Lung (tissue), 16 donors: Measurements from ENCODE around the gene SCD5. TPM values are rescaled to one million over a fixed set of nuclear protein-coding genes. Genes with fewer than 3 reads are reported as not detected.
A peak's percentile ranks its signal among the peaks of the same experiment; 100 is the strongest.

Experiments used
- ATAC-seq: fragments of 200-7000 bp; cut with Tn5 transposase; one replicate; pipeline ENCODE4 v1.9.1; 2020; ENCODE audit warnings: moderate number of reproducible peaks; ENCODE audit not compliant: insufficient read depth, low FRiP score
- DNase-seq, 3 donors: peaks; one replicate each; pipeline ENCODE4 v3.0.0-alpha.2; 2013 to 2017
- H3K27ac ChIP-seq, 2 donors: one replicate each; pipeline ENCODE4 v1.5.1; 2013; ENCODE audit warnings: mild to moderate bottlenecking in 2 of 2, moderate library complexity in 2 of 2, control low read depth in 1 of 2, inconsistent platforms in 1 of 2, low read depth in 1 of 2, low read length in 1 of 2
- H3K27me3 ChIP-seq, 3 donors: one replicate each; pipeline ENCODE4 v1.5.1; 2013; ENCODE audit warnings: low read length in 2 of 3; ENCODE audit not compliant: control insufficient read depth in 3 of 3, insufficient read depth in 3 of 3
- H3K36me3 ChIP-seq, 4 donors: one replicate each; pipeline ENCODE4 v1.5.1; 2013; ENCODE audit warnings: low read length in 4 of 4, mild to moderate bottlenecking in 1 of 4, moderate library complexity in 1 of 4; ENCODE audit not compliant: control insufficient read depth in 4 of 4, insufficient read depth in 4 of 4
- H3K4me1 ChIP-seq, 5 donors: one replicate each; pipeline ENCODE4 v1.5.1; 2013; ENCODE audit warnings: low read length in 5 of 5, mild to moderate bottlenecking in 2 of 5, moderate library complexity in 1 of 5; ENCODE audit not compliant: control insufficient read depth in 5 of 5, insufficient read depth in 5 of 5
- H3K4me3 ChIP-seq: one replicate; pipeline ENCODE4 v1.5.1; 2013; ENCODE audit warnings: mild to moderate bottlenecking, control low read depth, moderate library complexity
- H3K9ac ChIP-seq, 2 donors: one replicate each; pipeline ENCODE4 v1.5.1; 2013; ENCODE audit warnings: low read length in 2 of 2, control low read depth in 1 of 2; ENCODE audit not compliant: insufficient read depth in 1 of 2
- H3K9me3 ChIP-seq, 4 donors: one replicate each; pipeline ENCODE4 v1.5.1; 2013; ENCODE audit warnings: low read length in 3 of 4, mild to moderate bottlenecking in 1 of 4, moderate library complexity in 1 of 4; ENCODE audit not compliant: control insufficient read depth in 4 of 4, insufficient read depth in 3 of 4
- WGBS, 2 donors: extraction: QIAGEN DNeasy Blood & Tissue Kit; methylation state at CpG; one replicate each; pipeline ENCODE4 v1.1.7; 2013; 5-methylcytosine and 5-hydroxymethylcytosine counted together
- long read RNA-seq, 5 donors: transcript quantifications; one replicate each; lab custom pipeline, GENCODE V29; 2026
- polyA plus RNA-seq, 2 donors: library from polyadenylated mRNA; stranded (reverse); fragments of 200-250 nt; gene quantifications; one replicate each; pipeline ENCODE4 v1.2.1, GENCODE V29; 2013
- total RNA-seq, 2 donors: library from RNA; depleted of rRNA in 1 of 2; stranded (reverse); fragments of >200 nt in 1 of 2; gene quantifications; one replicate each; pipeline ENCODE4 v1.2.1, GENCODE V29; 2014 to 2021
- TF ChIP-seq, protein P1 (sequence below): IDR thresholded peaks from 2 replicates; pipeline ENCODE4 v1.5.1; 2012; ENCODE audit warnings: mild to moderate bottlenecking; ENCODE audit errors: control extremely low read depth, extremely low read depth
- donor health status: control.
- donor health status: control.
- donor health status: Bipolar disorder and iron deficiency.
- donor health status: healthy.
- donor health status: DM: yes; HTN: yes; CAD: no.

The SCD5 gene
- 10 to 100 TPM; 21.4 to 22.6 TPM for total RNA-seq
- polyA plus RNA-seq, result 1 to 10 TPM; 5.0 to 6.2 TPM
- long read RNA-seq, donor 1, transcript SCD5-202 (5 exons, 3,101 nt), result major isoform, 19 of 19 reads
- long read RNA-seq, donor 1, partial matches to known transcripts, result 0 of 19 reads
- long read RNA-seq, donor 1, other reads (novel, unspliced or antisense), result 0 of 19 reads
- long read RNA-seq, donor 2, transcript SCD5-202 (5 exons, 3,101 nt), result major isoform, 6 of 14 reads
- long read RNA-seq, donor 2, partial matches to known transcripts, result 8 of 14 reads
- long read RNA-seq, donor 2, other reads (novel, unspliced or antisense), result 0 of 14 reads
- long read RNA-seq, donor 3, transcript SCD5-202 (5 exons, 3,101 nt), result major isoform, 6 of 6 reads
- long read RNA-seq, donor 3, partial matches to known transcripts, result 0 of 6 reads
- long read RNA-seq, donor 3, other reads (novel, unspliced or antisense), result 0 of 6 reads
- long read RNA-seq, donor 4, transcript SCD5-202 (5 exons, 3,101 nt), result major isoform, 6 of 6 reads
- long read RNA-seq, donor 4, partial matches to known transcripts, result 0 of 6 reads
- long read RNA-seq, donor 4, other reads (novel, unspliced or antisense), result 0 of 6 reads
- long read RNA-seq, donor 5, transcript SCD5-202 (5 exons, 3,101 nt), result major isoform, 16 of 17 reads
- long read RNA-seq, donor 5, partial matches to known transcripts, result 0 of 17 reads
- long read RNA-seq, donor 5, other reads (novel, unspliced or antisense), result 0 of 17 reads

GRCh38 chr4:82798168-82799005, at the start of gene SCD5:
SCD5 (minus strand) TSS chr4:82798796; CDS start chr4:82798537, 259 bp downstream.
- Histone ChIP-seq H3K9me3 (no peaks in the 10 kb centered on the region), H3K27me3 (no peaks in the 10 kb centered on the region), H3K36me3 (no peaks in the 10 kb centered on the region), H3K4me1 (peaks cover 0 to 22% (median 9%) of the 10 kb centered on the region in 5 donors), H3K27ac (peak within 1 kb of the TSS in 1 of 2 donors; percentile 44), H3K9ac (peak within 1 kb of the TSS; percentile 19 to 73), H3K4me3 (peak within 1 kb of the TSS; percentile 76)
- TF ChIP-seq, protein P1, sequence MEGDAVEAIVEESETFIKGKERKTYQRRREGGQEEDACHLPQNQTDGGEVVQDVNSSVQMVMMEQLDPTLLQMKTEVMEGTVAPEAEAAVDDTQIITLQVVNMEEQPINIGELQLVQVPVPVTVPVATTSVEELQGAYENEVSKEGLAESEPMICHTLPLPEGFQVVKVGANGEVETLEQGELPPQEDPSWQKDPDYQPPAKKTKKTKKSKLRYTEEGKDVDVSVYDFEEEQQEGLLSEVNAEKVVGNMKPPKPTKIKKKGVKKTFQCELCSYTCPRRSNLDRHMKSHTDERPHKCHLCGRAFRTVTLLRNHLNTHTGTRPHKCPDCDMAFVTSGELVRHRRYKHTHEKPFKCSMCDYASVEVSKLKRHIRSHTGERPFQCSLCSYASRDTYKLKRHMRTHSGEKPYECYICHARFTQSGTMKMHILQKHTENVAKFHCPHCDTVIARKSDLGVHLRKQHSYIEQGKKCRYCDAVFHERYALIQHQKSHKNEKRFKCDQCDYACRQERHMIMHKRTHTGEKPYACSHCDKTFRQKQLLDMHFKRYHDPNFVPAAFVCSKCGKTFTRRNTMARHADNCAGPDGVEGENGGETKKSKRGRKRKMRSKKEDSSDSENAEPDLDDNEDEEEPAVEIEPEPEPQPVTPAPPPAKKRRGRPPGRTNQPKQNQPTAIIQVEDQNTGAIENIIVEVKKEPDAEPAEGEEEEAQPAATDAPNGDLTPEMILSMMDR, result no peak
- ATAC-seq, result peak; percentile 77
- peak; percentile 91 to 96 (median 94) for DNase-seq
- WGBS, 2 donors, result 1% methylated on average over 76 to 94 of the region's 94 CpGs

DNA sequence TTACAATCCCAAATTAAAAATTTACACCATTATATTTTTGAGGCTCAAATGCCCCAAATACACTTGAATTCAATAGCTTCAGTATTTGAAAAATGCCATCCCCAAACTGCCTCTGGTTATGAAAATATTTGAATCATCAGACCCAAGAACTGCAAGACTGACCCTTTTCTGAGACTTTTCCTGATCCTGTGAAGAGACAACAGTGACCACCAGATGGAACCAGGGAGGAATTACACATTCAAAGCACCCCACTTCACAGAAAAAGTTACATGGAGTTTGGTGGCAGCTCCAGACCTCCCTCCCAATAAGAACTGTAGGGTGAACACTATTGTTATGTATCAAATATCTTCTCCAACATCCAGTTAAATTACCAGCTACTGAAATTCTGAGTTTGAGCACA, 44.0 kb upstream of the SCD5 start:
- ATAC-seq (no peak), DNase-seq (peak in 1 of 3 donors; percentile 10)
- Histone ChIP-seq H3K27me3 (no peaks in the 10 kb centered on the region), H3K4me1 (no peaks in the 10 kb centered on the region), H3K9me3 (no peaks in the 10 kb centered on the region), H3K36me3 (peaks cover 25 to 49% (median 31%) of the 10 kb centered on the region in 4 donors), H3K9ac (no peak overlapping the region), H3K4me3 (no peak overlapping the region), H3K27ac (no peak overlapping the region)
- TF ChIP-seq, protein P1, result no peak

DNA sequence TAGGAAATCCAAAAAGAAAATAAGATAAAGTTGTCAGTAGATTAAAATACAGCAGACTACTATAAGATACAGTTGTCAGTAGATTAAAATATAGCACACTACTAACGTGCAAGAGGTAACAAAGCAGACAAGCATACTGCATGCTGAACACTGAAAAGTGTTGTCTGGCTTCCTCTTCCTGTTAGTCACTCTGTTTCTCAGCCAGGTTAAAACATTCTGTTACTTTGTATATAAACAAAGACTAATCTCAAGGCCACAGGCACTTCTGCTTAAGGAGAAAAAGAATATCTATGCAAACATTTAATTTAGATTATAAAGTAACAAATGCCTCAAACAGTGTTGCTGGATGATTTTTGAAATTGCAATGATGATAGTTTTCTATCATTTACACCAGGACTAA, 41.0 kb upstream of the SCD5 start:
- DNase-seq (no peak), ATAC-seq (no peak)
- Histone ChIP-seq H3K9ac (no peak overlapping the region), H3K27ac (no peak overlapping the region), H3K4me1 (no peaks in the 10 kb centered on the region), H3K9me3 (no peaks in the 10 kb centered on the region), H3K36me3 (peaks cover 19 to 43% (median 26%) of the 10 kb centered on the region in 4 donors), H3K4me3 (no peak overlapping the region), H3K27me3 (no peaks in the 10 kb centered on the region)
- WGBS, 2 donors, result 70 to 86% methylated on average over 1 of the region's 1 CpG
- TF ChIP-seq, protein P1, result no peak
